ENCODE data around the gene HEATR1. TPM values are rescaled to one million over a fixed set of nuclear protein-coding genes. Genes with fewer than 3 reads are reported as not detected.

HEATR1 gene
- total and polyA plus RNA-seq, 4 donors, result 3.3 to 19.4 (median 9.6) TPM

- TF ChIP-seq REST (IDR thresholded peaks at IDR 0.05) (no peak), GABPA (IDR thresholded peaks at IDR 0.05 in 1 of 2, conservative IDR thresholded peaks at IDR 0.05 in 1 of 2) (no peak), TAF1 (conservative IDR thresholded peaks at IDR 0.05) (no peak), RXRA (IDR thresholded peaks at IDR 0.05) (no peak), EGR1 (IDR thresholded peaks at IDR 0.05; ENCODE audit: low read depth in 2 of 2) (no peak)
- 93% methylated on average over 4 of the region's 4 CpGs for WGBS
Observed at GRCh38 chr1:236541710-236542109, 62.6 kb downstream of the HEATR1 start.

DNA sequence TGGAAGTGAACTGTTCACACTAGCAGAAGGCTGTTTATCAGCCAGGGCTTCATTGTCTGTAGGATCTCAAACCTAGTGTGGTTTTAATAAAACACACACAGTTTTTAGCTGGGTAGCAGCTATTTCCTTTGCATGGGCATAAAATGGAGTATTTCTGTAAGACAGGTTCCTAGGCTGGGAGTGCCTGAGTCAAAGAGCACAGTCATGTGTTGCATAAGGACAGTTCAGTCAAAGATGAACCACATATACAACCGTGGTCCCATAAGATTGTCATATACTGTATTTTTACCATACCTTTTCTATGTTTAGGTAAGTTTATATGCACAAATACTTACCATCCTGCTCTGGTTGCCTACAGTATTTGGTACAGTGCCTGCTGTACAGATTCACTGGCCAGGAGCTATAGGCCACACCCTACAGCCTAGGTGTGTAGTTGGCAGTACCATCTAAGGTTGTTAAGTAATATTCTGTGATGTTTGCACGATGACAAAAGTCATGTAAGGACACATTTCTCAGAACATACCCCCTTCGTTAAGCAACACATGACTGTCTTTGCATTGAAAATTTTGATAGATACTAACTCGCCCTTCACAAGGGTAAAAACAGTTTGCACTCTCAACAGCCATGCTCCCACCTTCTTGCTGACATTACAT lies 63.4 kb downstream of the HEATR1 start:
- no peak for DNase-seq (ENCODE audit: low spot score)
- no peak overlapping the region for H3K27ac ChIP-seq (ENCODE audit: low read depth in 1 of 2, low read length in 2 of 2)
- H3K27me3 ChIP-seq (ENCODE audit: control insufficient read depth in 4 of 4, insufficient read depth in 4 of 4, low read length in 3 of 4), result no peaks in the 10 kb centered on the region
- H3K9me3 ChIP-seq (ENCODE audit: control insufficient read depth in 4 of 4, low read length in 3 of 4), result no peaks in the 10 kb centered on the region
- 51% methylated on average over 4 of the region's 4 CpGs for WGBS
- H3K4me1 ChIP-seq (ENCODE audit: control insufficient read depth in 4 of 4, insufficient read depth in 4 of 4, low read length in 3 of 4), result peaks cover 0 to 17% (median 14%) of the 10 kb centered on the region in 4 donors
- no peak overlapping the region for H3K9ac ChIP-seq (ENCODE audit: low read depth in 1 of 2, low read length in 2 of 2)
- H3K4me3 ChIP-seq (ENCODE audit: low read depth in 1 of 3, low read length in 3 of 3), result no peak overlapping the region
- peaks cover 13 to 72% (median 63%) of the 10 kb centered on the region in 4 donors for H3K36me3 ChIP-seq (ENCODE audit: control insufficient read depth in 4 of 4, insufficient read depth in 3 of 4, low read depth in 1 of 4, low read length in 3 of 4)
- TF ChIP-seq MAX (IDR thresholded peaks at IDR 0.05), result no peak
- no peak for TF ChIP-seq YY1 (IDR thresholded peaks at IDR 0.05)
- no peak for TF ChIP-seq HNF4A (conservative IDR thresholded peaks at IDR 0.05)
- TF ChIP-seq SP1 (IDR thresholded peaks at IDR 0.05), result no peak
- TF ChIP-seq ZBTB33 (IDR thresholded peaks at IDR 0.05), result no peak
- TF ChIP-seq, protein P1, sequence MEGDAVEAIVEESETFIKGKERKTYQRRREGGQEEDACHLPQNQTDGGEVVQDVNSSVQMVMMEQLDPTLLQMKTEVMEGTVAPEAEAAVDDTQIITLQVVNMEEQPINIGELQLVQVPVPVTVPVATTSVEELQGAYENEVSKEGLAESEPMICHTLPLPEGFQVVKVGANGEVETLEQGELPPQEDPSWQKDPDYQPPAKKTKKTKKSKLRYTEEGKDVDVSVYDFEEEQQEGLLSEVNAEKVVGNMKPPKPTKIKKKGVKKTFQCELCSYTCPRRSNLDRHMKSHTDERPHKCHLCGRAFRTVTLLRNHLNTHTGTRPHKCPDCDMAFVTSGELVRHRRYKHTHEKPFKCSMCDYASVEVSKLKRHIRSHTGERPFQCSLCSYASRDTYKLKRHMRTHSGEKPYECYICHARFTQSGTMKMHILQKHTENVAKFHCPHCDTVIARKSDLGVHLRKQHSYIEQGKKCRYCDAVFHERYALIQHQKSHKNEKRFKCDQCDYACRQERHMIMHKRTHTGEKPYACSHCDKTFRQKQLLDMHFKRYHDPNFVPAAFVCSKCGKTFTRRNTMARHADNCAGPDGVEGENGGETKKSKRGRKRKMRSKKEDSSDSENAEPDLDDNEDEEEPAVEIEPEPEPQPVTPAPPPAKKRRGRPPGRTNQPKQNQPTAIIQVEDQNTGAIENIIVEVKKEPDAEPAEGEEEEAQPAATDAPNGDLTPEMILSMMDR (IDR thresholded peaks at IDR 0.05; ENCODE audit: low read depth, low read length, missing input control), result no peak
- no peak for TF ChIP-seq HNF4G (IDR thresholded peaks at IDR 0.05)
- peak; percentile 57 to 59 for TF ChIP-seq RXRA (IDR thresholded peaks at IDR 0.05)

More at GRCh38 chr1:236541710-236542109, 62.6 kb downstream of the HEATR1 start:
- DNase-seq (ENCODE audit: low spot score), result no peak
- Histone ChIP-seq H3K9me3 (ENCODE audit: control insufficient read depth in 4 of 4, low read length in 3 of 4) (no peaks in the 10 kb centered on the region), H3K27me3 (ENCODE audit: control insufficient read depth in 4 of 4, insufficient read depth in 4 of 4, low read length in 3 of 4) (no peaks in the 10 kb centered on the region), H3K27ac (ENCODE audit: low read depth in 1 of 2, low read length in 2 of 2) (no peak overlapping the region), H3K4me3 (ENCODE audit: low read depth in 1 of 3, low read length in 3 of 3) (no peak overlapping the region), H3K4me1 (ENCODE audit: control insufficient read depth in 4 of 4, insufficient read depth in 4 of 4, low read length in 3 of 4) (peaks cover 0 to 9% (median 7%) of the 10 kb centered on the region in 4 donors), H3K9ac (ENCODE audit: low read depth in 1 of 2, low read length in 2 of 2) (no peak overlapping the region), H3K36me3 (ENCODE audit: control insufficient read depth in 4 of 4, insufficient read depth in 3 of 4, low read depth in 1 of 4, low read length in 3 of 4) (peaks cover 13 to 80% (median 69%) of the 10 kb centered on the region in 4 donors)

All from liver (tissue), 9 donors.